SU-DHL-6 (cell line): Measurements from ENCODE around the gene TCAIM.

Experiments used
- H2AFZ ChIP-seq: fragments of 200-600 bp; sonication (generic); 2 replicates; pipeline ENCODE4 v1.6.1; 2014; ENCODE audit warnings: low read depth, mild to moderate bottlenecking, moderate library complexity, mixed read lengths, antibody characterized with exemption, low read length; ENCODE audit not compliant: severe bottlenecking
- H3F3A ChIP-seq: fragments of 200-600 bp; shearing (Covaris generic); 2 replicates; pipeline ENCODE4 v1.6.0; 2016; ENCODE audit warnings: antibody characterized with exemption, mild to moderate bottlenecking; ENCODE audit not compliant: insufficient read depth
- H3K27ac ChIP-seq: fragments of 200-600 bp; sonication (generic); 2 replicates; pipeline ENCODE4 v1.5.1; 2016; ENCODE audit warnings: low read depth, mild to moderate bottlenecking, low read length, moderate library complexity, mixed read lengths
- H3K27me3 ChIP-seq: fragments of 200-600 bp; sonication (generic), shearing (Covaris generic); 2 replicates; pipeline ENCODE4 v1.6.0; 2014; ENCODE audit warnings: mild to moderate bottlenecking, low read length
- H3K36me3 ChIP-seq: fragments of 200-600 bp; sonication (generic); 2 replicates; pipeline ENCODE4 v1.6.1; 2014; ENCODE audit warnings: mild to moderate bottlenecking, low read length, mixed read lengths
- H3K4me2 ChIP-seq: fragments of 300-600, 200-600 bp; shearing (Covaris generic), sonication (generic); 2 replicates; pipeline ENCODE4 v1.6.0; 2014; ENCODE audit warnings: low read length, low read depth, mild to moderate bottlenecking; ENCODE audit not compliant: poor library complexity, severe bottlenecking
- H3K4me3 ChIP-seq: fragments of 200-600 bp; sonication (generic); 2 replicates; pipeline ENCODE4 v1.5.1; 2014; ENCODE audit warnings: antibody characterized with exemption, low read length, mild to moderate bottlenecking, mixed read lengths; ENCODE audit not compliant: insufficient read depth, poor library complexity, severe bottlenecking
- H3K79me2 ChIP-seq: fragments of 200-600 bp; sonication (generic); 2 replicates; pipeline ENCODE4 v1.6.1; 2014; ENCODE audit warnings: mild to moderate bottlenecking, low read length, moderate library complexity; ENCODE audit not compliant: insufficient read depth
- H3K9ac ChIP-seq: fragments of 200-600 bp; sonication (generic); 2 replicates; pipeline ENCODE4 v1.7.0; 2014; ENCODE audit warnings: mild to moderate bottlenecking, low read length
- H3K9me2 ChIP-seq: fragments of 200-600 bp; sonication (generic); replicated peaks from 2 replicates; pipeline ENCODE4 v1.6.1; 2014; ENCODE audit warnings: low read length; ENCODE audit not compliant: insufficient read depth
- H3K9me3 ChIP-seq: fragments of 200-600 bp; sonication (generic); 2 replicates; pipeline ENCODE4 v1.6.1; 2014; ENCODE audit warnings: low read length, mixed read lengths; ENCODE audit not compliant: insufficient read depth
- H4K20me1 ChIP-seq: fragments of 200-600 bp; sonication (generic); 2 replicates; pipeline ENCODE4 v1.6.1; 2014; ENCODE audit warnings: low read depth, mild to moderate bottlenecking, antibody characterized with exemption, low read length, moderate library complexity, mixed read lengths
- EZH2phosphoT487 ChIP-seq: fragments of 200-600 bp; sonication (generic), shearing (Covaris generic); conservative IDR thresholded peaks from 2 replicates; pipeline ENCODE4 v1.6.1; 2018; ENCODE audit warnings: mild to moderate bottlenecking, antibody characterized with exemption, low read length, moderate library complexity, mixed read lengths
- TF ChIP-seq, protein P1 (sequence below): fragments of 200-600 bp; sonication (generic); IDR thresholded peaks from one replicate; pipeline ENCODE4 v1.5.1; 2017; ENCODE audit warnings: antibody characterized with exemption, mild to moderate bottlenecking, low read length, moderate library complexity; ENCODE audit not compliant: insufficient read depth, poor library complexity, severe bottlenecking

Gene TCAIM

DNA sequence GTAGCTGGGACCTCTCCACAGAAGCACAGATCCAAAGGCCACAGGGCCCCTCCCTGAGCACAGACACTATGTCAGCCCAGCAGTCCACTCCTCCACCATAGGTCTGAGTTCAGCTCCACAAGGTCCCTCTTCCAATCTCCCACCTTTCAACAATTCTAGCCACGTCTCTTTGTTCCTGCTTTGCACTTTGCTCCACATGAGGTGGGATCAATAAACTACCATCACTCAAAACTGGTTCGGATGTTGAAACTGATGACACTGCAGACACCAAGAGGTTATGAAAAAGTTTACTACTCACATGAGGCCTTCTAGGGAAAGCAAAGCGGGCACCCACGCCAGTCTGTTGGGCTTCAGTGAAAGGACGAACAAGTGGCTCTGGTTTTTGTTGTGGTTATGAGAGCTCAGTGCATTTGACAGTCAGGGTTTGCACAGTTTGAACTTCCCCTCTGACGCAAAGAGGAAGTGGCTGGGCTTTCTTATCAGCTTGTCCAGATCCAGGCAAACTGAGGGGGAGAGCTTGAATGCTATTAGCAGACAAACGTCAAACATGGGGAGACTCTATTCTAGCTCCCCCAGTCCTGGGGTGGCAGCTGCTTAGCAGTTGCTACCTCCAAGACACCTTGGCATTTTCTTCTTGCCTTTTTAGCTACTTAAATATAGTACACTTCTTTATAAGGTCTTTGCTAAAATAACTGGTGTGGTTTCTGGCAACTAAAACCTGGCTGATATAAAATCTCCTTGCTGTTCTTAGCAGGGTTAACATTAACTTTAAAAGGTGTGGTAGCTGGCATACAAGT lies 101.1 kb downstream of the TCAIM start:
- H3K4me3 ChIP-seq: no peak overlapping the region
- no peaks in the 10 kb centered on the region for H4K20me1 ChIP-seq
- H3K27ac ChIP-seq: peak overlapping the region; percentile 65
- H3K9me2 ChIP-seq: no peaks in the 10 kb centered on the region
- H3K27me3 ChIP-seq: no peaks in the 10 kb centered on the region
- H3K4me2 ChIP-seq: peak overlapping the region; percentile 28
- peaks cover 5% of the 10 kb centered on the region; the same call in 1 of the 2 replicates for H3F3A ChIP-seq
- H3K9me3 ChIP-seq: no peaks in the 10 kb centered on the region
- no peak overlapping the region for H2AFZ ChIP-seq
- H3K36me3 ChIP-seq: no peaks in the 10 kb centered on the region
- no peak for TF ChIP-seq EZH2phosphoT487
- TF ChIP-seq, protein P1, sequence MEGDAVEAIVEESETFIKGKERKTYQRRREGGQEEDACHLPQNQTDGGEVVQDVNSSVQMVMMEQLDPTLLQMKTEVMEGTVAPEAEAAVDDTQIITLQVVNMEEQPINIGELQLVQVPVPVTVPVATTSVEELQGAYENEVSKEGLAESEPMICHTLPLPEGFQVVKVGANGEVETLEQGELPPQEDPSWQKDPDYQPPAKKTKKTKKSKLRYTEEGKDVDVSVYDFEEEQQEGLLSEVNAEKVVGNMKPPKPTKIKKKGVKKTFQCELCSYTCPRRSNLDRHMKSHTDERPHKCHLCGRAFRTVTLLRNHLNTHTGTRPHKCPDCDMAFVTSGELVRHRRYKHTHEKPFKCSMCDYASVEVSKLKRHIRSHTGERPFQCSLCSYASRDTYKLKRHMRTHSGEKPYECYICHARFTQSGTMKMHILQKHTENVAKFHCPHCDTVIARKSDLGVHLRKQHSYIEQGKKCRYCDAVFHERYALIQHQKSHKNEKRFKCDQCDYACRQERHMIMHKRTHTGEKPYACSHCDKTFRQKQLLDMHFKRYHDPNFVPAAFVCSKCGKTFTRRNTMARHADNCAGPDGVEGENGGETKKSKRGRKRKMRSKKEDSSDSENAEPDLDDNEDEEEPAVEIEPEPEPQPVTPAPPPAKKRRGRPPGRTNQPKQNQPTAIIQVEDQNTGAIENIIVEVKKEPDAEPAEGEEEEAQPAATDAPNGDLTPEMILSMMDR: no peak
- H3K79me2 ChIP-seq: no peaks in the 10 kb centered on the region
- no peak overlapping the region; the same call in 1 of the 2 replicates for H3K9ac ChIP-seq

DNA sequence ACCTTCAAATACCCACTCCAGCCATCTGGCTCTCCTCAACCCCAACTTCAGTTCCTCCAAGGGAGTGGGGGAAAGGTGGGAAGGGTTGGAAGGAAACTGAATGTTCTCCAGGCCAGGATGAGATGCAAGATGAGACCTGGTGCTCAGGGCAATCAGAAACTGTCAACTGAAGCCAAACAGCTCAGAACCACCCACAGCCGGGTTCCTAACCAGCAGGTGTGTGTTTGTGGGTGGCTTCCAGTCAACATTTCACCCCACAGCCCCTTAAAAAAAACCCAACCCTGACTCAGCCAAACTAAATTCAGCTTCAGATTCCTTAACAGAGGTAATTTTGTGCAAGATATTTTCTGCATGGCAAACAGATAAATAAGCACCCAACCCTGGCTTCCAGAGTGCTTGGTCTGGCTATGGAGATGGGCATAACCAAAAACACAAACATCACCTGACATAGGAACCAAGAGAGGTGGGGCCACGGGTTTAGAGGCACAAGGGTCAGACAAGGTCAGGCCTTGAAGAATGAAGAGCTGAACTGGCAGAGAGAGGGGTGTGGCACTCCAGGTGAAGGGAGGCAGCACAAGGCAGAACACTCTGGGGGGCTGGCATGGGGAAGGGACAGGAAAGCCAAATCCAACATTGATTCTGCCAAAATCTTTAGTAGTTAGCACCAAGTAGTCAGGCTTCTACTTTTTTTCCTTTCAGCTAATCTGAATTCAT lies 104.2 kb downstream of the TCAIM start:
- Histone ChIP-seq H3K36me3 (peaks cover 6% of the 10 kb centered on the region; the same call in 1 of the 2 replicates), H2AFZ (no peak overlapping the region), H3K4me2 (no peak overlapping the region), H3K79me2 (no peaks in the 10 kb centered on the region), H3F3A (peaks cover 5% of the 10 kb centered on the region; the same call in 1 of the 2 replicates), H3K27ac (no peak overlapping the region), H3K27me3 (no peaks in the 10 kb centered on the region), H3K9me3 (no peaks in the 10 kb centered on the region), H4K20me1 (no peaks in the 10 kb centered on the region), H3K9me2 (no peaks in the 10 kb centered on the region), H3K4me3 (no peak overlapping the region), H3K9ac (no peak overlapping the region)
- TF ChIP-seq, protein P1: no peak
- TF ChIP-seq EZH2phosphoT487: no peak

DNA sequence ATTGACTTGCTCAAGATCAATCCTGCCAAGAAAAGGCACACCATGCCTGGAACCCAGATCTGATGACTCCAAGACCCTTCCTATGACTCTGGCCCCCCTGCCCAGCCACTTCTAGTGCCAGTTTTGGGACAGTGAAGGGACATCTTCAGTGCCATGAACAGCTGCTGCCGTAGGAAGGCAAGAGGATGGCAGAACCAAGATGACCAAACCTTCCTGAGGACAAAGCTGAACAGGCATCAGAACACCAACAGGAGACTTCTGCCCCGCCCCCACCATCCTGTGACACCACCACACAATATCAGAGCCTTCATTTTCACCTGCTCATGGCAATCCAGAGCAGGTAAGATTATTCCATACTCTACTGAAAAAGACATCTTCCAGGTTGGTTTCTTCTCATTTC lies 105.9 kb downstream of the TCAIM start:
- H3K36me3 ChIP-seq: peaks cover 7% of the 10 kb centered on the region; the same call in 1 of the 2 replicates
- TF ChIP-seq, protein P1: no peak

More for the DNA sequence above, 105.9 kb downstream of the TCAIM start:
- H3K27ac ChIP-seq: no peak overlapping the region
- peaks cover 5% of the 10 kb centered on the region; the same call in 1 of the 2 replicates for H3F3A ChIP-seq
- no peak overlapping the region for H2AFZ ChIP-seq
- no peaks in the 10 kb centered on the region for H3K79me2 ChIP-seq
- no peak overlapping the region for H3K9ac ChIP-seq
- H3K9me2 ChIP-seq: no peaks in the 10 kb centered on the region
- no peak overlapping the region for H3K4me2 ChIP-seq
- H3K4me3 ChIP-seq: no peak overlapping the region
- no peaks in the 10 kb centered on the region for H4K20me1 ChIP-seq
- H3K9me3 ChIP-seq: no peaks in the 10 kb centered on the region
- H3K27me3 ChIP-seq: no peaks in the 10 kb centered on the region
